Measurements from ENCODE around the gene SIDT2. TPM values are rescaled to one million over a fixed set of nuclear protein-coding genes. Genes with fewer than 3 reads are reported as not detected.

SIDT2 gene
- total RNA-seq, 4 donors from 2014 or later: 6.4 to 91.3 (median 28.7) TPM

DNA sequence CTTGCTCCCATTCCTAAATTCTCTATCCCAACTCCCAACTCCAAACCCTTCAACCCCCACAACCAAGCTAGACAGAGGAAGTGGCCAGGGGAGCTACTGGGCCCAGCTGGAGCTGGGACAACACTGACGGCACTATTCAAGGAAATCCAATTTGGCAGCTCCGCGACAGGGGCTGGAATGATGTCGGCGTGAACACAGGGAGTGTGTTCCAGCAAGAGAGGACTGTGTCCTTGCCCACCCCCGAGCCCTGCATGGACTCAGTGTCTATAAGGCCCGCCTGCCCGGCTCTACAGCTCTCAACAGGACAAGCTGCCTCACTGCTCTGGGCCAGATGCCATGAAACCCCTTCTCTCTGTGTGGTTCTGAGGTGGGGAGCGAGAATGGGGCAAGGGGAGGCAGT is 42.0 kb downstream of the SIDT2 start:
- Histone ChIP-seq H3K27me3 (no peaks in the 10 kb centered on the region), H3K36me3 (no peaks in the 10 kb centered on the region), H3K9me3 (no peaks in the 10 kb centered on the region), H3K4me1 (peaks cover 35 to 40% of the 10 kb centered on the region in 2 donors), H3K27ac (peak overlapping the region; percentile 93 to 94), H3K4me3 (no peak overlapping the region)
- intact Hi-C loops (cut with DNase I; ENCODE audit: low total_unique reads): loop anchor here (10.0 kb wide), 1 partner anchor 426 kb away; the partner anchor contains the start of gene APOA5
- TF ChIP-seq, protein P1, sequence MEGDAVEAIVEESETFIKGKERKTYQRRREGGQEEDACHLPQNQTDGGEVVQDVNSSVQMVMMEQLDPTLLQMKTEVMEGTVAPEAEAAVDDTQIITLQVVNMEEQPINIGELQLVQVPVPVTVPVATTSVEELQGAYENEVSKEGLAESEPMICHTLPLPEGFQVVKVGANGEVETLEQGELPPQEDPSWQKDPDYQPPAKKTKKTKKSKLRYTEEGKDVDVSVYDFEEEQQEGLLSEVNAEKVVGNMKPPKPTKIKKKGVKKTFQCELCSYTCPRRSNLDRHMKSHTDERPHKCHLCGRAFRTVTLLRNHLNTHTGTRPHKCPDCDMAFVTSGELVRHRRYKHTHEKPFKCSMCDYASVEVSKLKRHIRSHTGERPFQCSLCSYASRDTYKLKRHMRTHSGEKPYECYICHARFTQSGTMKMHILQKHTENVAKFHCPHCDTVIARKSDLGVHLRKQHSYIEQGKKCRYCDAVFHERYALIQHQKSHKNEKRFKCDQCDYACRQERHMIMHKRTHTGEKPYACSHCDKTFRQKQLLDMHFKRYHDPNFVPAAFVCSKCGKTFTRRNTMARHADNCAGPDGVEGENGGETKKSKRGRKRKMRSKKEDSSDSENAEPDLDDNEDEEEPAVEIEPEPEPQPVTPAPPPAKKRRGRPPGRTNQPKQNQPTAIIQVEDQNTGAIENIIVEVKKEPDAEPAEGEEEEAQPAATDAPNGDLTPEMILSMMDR (IDR thresholded peaks at IDR 0.05): no peak
- no peak for TF ChIP-seq POLR2A (IDR thresholded peaks at IDR 0.05)
- DNase-seq: peak; percentile 67 to 78

DNA sequence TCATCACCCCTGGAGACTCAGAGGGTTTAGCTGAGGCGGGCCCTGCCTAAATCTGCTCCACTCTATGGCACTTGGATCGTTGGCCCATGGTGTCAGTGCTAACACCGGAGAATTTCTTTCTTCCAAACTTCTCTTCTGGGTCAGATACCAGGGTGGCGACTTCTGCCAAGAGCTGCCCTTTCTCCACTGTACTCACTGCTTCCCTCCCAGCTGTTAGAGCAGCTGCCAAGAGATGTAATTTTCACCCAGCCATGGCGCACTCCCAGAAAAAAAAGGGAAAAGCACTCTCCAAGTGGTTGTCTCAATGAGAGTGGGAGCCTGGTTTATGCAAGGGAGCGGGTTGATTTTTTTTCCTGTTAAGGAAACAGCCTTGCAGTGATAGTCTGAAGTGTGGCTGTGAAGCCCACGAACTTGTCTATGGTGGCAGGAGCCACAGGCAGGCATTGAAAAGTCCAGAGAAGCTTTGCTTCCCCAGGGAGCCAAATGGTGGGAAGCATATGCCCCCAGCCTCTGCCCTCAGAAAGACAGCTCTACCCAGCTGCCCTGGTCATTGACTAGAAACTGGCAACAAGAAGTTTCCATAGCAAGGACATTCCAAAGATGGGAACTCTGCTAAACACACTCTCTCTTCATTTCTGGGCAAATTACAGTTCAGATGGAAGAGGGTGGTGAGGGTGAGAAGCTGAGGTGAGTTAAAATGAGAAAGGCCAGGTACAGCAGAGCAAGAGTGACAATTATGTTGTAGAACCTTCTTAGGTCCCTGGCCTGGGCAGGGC is 42.6 kb downstream of the SIDT2 start:
- intact Hi-C loops (cut with DNase I; ENCODE audit: low total_unique reads): loop anchor here (10.0 kb wide), 1 partner anchor 426 kb away; the partner anchor contains the start of gene APOA5
- peak overlapping the region; percentile 93 to 94 for H3K27ac ChIP-seq
- H3K36me3 ChIP-seq: no peaks in the 10 kb centered on the region
- peak; percentile 70 to 76 for DNase-seq
- TF ChIP-seq, protein P1 (IDR thresholded peaks at IDR 0.05): no peak
- TF ChIP-seq POLR2A (IDR thresholded peaks at IDR 0.05): no peak
- no peak overlapping the region for H3K4me3 ChIP-seq
- H3K4me1 ChIP-seq: peaks cover 35 to 40% of the 10 kb centered on the region in 2 donors
- H3K27me3 ChIP-seq: no peaks in the 10 kb centered on the region
- H3K9me3 ChIP-seq: no peaks in the 10 kb centered on the region

DNA sequence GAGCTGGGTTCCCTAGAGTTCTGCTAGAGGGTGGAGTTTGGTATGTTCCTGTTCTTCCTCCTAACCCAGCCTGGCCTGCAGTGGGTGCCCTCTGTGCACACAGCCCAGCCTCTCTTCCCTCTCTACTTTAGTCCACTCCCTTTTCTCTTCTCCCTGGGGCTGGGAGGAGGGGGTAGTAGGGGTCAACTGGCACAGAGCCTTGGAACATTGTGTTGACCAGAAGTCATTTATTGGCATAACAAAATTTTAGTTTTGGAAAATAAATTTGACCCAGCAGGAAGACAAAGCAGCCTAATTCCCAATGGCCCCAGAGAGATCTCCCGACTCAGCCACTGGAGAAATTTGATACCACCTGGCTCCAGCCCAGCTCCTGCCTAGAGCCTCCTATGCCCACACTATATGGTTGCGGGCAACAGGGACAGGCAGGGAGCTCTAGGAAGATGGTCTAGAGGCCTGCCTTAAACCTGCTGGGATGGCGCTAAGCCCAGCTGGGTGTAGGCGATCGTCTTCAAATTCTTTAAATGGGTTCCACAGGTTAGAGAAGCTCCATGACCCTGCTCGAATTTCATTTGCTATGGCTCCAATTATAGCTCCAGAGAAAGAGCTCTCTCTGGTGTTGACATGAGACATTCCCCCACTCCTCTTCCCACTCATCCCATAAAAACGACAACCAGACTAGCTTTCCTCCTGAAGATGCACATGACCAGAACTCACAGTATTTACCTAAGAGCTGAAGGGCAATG is 43.4 kb downstream of the SIDT2 start:
- intact Hi-C loops (cut with DNase I; ENCODE audit: low total_unique reads): loop anchor here (10.0 kb wide), 1 partner anchor 427 kb away; the partner anchor contains the start of gene APOA5
- Histone ChIP-seq H3K4me1 (peaks cover 29 to 40% of the 10 kb centered on the region in 2 donors), H3K27ac (peak overlapping the region; percentile 93 to 94), H3K36me3 (no peaks in the 10 kb centered on the region), H3K27me3 (no peaks in the 10 kb centered on the region), H3K4me3 (no peak overlapping the region), H3K9me3 (no peaks in the 10 kb centered on the region)
- DNase-seq: peak; percentile 79 to 86
- TF ChIP-seq, protein P1 (IDR thresholded peaks at IDR 0.05): peak in 3 of 4 experiments; percentile 9 to 15 (median 11)
- peak; percentile 11 to 23 for TF ChIP-seq POLR2A (IDR thresholded peaks at IDR 0.05)

DNA sequence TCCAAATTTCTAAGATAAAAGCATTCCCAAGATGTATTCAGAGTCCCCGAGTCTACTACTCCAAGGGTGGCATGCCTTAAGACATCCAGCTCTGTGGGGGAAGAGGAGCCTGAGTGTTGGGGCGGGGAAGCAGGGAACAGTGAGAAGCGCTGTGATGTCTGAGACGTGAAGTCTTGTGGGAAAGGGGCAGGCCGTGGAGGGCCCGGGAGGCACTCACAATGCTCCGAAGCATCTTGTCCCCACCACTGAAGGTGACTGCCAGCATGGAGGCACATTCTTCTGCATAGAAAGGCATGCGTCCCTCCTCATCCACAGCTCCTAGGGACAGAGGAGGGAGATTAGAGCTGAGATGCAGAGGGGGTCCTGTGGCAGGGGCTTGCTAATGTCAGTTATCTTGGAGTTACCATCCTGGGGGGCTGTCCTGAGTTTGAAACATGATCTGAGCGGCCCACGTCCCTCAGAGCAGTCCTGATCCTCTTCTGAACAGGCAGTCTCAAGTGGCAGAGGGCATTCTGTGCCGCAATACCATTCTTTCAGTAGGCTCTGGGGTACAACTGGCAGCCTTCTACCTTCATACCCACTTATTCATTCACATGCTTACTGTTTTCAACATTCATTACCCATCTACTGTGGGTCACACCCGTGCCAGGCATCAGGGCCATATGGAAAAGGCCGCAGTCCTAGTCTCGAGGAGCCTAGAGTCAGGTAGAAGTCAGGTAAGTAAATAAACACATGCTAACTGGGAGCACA is 44.6 kb downstream of the SIDT2 start:
- Histone ChIP-seq H3K4me3 (no peak overlapping the region), H3K27ac (peak overlapping the region; percentile 93 to 94), H3K9me3 (no peaks in the 10 kb centered on the region), H3K36me3 (no peaks in the 10 kb centered on the region), H3K4me1 (peaks cover 29 to 40% of the 10 kb centered on the region in 2 donors), H3K27me3 (no peaks in the 10 kb centered on the region)
- intact Hi-C loops (cut with DNase I; ENCODE audit: low total_unique reads): loop anchor here (10.0 kb wide), 1 partner anchor 428 kb away; the partner anchor contains the start of gene APOA5
- peak; percentile 13 to 24 for DNase-seq
- TF ChIP-seq POLR2A (IDR thresholded peaks at IDR 0.05): no peak
- TF ChIP-seq, protein P1 (IDR thresholded peaks at IDR 0.05): no peak

Measured in uterus (tissue), 4 donors.